Activated CD8-positive, alpha-beta T cell treated with anti-CD3 and anti-CD28 coated beads for 36 hours (primary cell): Measurements from ENCODE around the gene ANKUB1. TPM values are rescaled to one million over a fixed set of nuclear protein-coding genes. Genes with fewer than 3 reads are reported as not detected.

Experiments used
- ATAC-seq: fragments of 200-7000 bp; cut with Tn5 transposase; one replicate; pipeline ENCODE4 v1.10.0; 2021; ENCODE audit warnings: mild to moderate bottlenecking, moderate library complexity
- CTCF ChIA-PET: fragments of 350-600 bp; sonication (Branson Sonifier 250); formaldehyde crosslinking; loops from one replicate; lab custom pipeline; 2021; ENCODE audit warnings: antibody characterized with exemption; lab: Charles Lee
- POLR2A ChIA-PET: fragments of 350-600 bp; sonication (Branson Sonifier 250); formaldehyde crosslinking; loops from one replicate; lab custom pipeline; 2021; ENCODE audit warnings: antibody characterized with exemption; lab: Charles Lee
- DNase-seq: peaks from one replicate; pipeline ENCODE4 v3.0.0-alpha.2; 2020
- H3K27ac Mint-ChIP-seq: one replicate; pipeline ENCODE4 v1.8.0; 2021; ENCODE audit warnings: mild to moderate bottlenecking, mixed read lengths
- H3K27me3 Mint-ChIP-seq: one replicate; pipeline ENCODE4 v1.8.0; 2021; ENCODE audit warnings: mixed read lengths
- H3K36me3 Mint-ChIP-seq: one replicate; pipeline ENCODE4 v1.8.0; 2021; ENCODE audit warnings: low read depth, mixed read lengths
- H3K4me1 Mint-ChIP-seq: one replicate; pipeline ENCODE4 v1.8.0; 2021; ENCODE audit warnings: low read depth, mixed read lengths
- H3K4me3 Mint-ChIP-seq: one replicate; pipeline ENCODE4 v1.8.0; 2021; ENCODE audit warnings: mild to moderate bottlenecking, moderate library complexity, mixed read lengths
- H3K9me3 Mint-ChIP-seq: one replicate; pipeline ENCODE4 v1.8.0; 2021; ENCODE audit warnings: mixed read lengths
- CTCF ChIP-seq: fragments of 200-600 bp; IDR thresholded peaks from one replicate; pipeline ENCODE4 v1.8.0; 2022; ENCODE audit warnings: antibody characterized with exemption, mild to moderate bottlenecking
- intact Hi-C: fragments of 100-400 bp; cut with micrococcal nuclease; formaldehyde crosslinking; loops from one replicate; pipeline ENCODE4 v1.10.0; 2022
- total RNA-seq, 2 experiments: library from RNA; stranded (reverse); gene quantifications; one replicate each; pipeline ENCODE4 v1.2.3, GENCODE V29; 2021

The ANKUB1 gene
- total RNA-seq, 2 experiments from 2014 or later = not detected

DNA sequence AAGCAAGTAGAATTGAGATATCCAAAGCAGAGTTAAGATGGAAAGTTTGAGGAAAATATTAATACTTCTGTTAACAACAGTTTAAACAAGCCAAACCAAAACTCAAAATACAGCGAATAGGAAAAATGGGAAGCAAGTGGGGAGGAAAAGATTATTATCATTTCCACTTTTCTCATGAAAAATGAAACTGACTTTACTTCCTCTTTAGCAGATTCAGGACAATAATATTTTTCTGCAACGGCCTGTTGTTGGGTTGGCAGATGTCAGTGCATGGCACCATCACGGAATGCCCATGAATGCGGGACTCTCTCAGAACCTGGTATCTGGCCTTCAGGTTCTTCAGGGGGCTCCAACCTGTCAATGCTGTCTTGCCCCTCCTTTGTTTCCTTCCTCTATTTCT, 11.1 kb downstream of the ANKUB1 start:
- no peak for TF ChIP-seq CTCF
- Mint-ChIP-seq H3K27me3 (peaks cover 5% of the 10 kb centered on the region), H3K36me3 (no peaks in the 10 kb centered on the region), H3K4me1 (no peaks in the 10 kb centered on the region), H3K27ac (no peak overlapping the region), H3K4me3 (no peak overlapping the region), H3K9me3 (no peaks in the 10 kb centered on the region)
- POLR2A ChIA-PET = no interaction called here
- intact Hi-C loops = no loop called here
- CTCF ChIA-PET = interaction anchor here (3.3 kb wide), 1 partner anchor 10 kb away, joined by 19 read pairs; no protein-coding TSS in a partner anchor
- ATAC-seq = no peak
- DNase-seq = no peak

DNA sequence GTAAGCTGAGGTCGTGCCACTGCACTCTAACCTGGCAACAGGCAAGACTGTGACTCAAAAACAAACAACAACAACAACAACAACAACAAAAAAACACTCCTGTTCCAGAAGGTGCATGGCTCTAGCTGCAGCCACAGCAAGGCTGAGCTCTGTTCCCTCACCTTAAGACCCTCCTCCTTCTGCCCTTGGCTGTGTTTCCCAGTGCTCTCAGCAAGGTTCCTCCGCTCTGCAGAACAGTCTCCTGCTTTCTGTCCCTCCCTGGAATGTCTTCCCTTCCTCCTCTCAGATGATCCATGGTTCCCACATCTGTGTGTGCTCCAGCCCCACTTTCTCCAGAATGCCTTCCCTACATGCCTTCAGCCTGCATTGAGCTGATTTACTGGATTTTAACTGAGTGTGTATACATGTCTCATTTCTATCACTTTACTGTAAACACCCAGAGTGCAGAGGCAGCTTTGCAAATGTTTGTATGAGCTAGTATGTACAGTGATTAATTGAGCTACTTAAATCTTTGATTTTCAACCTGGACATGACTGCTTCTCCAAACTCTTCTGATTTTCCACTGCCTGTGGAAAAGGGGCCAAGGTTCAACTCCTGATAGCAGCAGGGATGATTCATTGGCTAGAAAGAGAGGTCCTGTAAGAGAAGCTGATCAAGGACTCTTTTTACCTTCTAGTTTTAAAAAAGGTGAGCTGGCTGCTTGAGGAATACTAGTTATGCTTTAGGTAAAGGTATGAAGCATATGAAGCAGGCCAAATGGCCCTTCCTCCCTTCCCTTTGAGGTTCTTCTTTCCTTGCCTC, 14.7 kb downstream of the ANKUB1 start:
- Mint-ChIP-seq H3K4me3 (no peak overlapping the region), H3K27me3 (peaks cover 4% of the 10 kb centered on the region), H3K36me3 (no peaks in the 10 kb centered on the region), H3K27ac (no peak overlapping the region), H3K4me1 (no peaks in the 10 kb centered on the region), H3K9me3 (no peaks in the 10 kb centered on the region)
- intact Hi-C loops = loop anchor here (10.0 kb wide), 1 partner anchor 213 kb away; no protein-coding TSS in a partner anchor
- ATAC-seq = no peak
- ChIA-PET CTCF (interaction anchor here (0.8 to 2.0 kb wide), 5 partner anchors 8 to 267 kb away, joined by 3 to 5 read pairs (median 3); no protein-coding TSS in a partner anchor), POLR2A (interaction anchor here (0.5 kb wide), 1 partner anchor 364 kb away, joined by 3 read pairs; no protein-coding TSS in a partner anchor)
- TF ChIP-seq CTCF = no peak
- DNase-seq = no peak

DNA sequence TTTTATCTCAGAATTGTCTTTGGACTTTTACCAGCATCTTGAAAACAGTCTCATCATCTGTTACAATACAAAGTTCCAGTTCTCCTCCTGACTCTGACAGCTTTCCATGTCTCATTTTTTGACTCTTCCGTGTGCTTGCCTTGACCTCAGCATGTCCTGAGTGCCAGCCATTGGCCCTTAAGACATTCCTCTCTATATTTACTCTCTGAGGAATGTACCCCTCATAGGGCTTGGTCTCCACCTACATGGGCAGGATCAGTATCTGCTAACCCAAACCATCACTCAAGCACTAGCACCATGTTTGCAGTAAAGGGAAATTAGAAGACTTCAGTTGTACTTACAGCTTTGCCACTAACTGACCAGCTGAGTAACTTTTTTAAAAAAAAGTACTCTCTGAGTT, 16.2 kb downstream of the ANKUB1 start:
- TF ChIP-seq CTCF = no peak
- no peak for DNase-seq
- ATAC-seq = no peak
- Mint-ChIP-seq H3K27me3 (peaks cover 9% of the 10 kb centered on the region), H3K9me3 (no peaks in the 10 kb centered on the region), H3K4me1 (no peaks in the 10 kb centered on the region), H3K27ac (no peak overlapping the region), H3K36me3 (no peaks in the 10 kb centered on the region), H3K4me3 (no peak overlapping the region)
- intact Hi-C loops = loop anchor here (10.0 kb wide), 1 partner anchor 211 kb away; no protein-coding TSS in a partner anchor
- CTCF ChIA-PET = interaction anchor here (0.9 to 2.0 kb wide), 3 partner anchors 9 to 265 kb away, joined by 3 to 5 read pairs (median 3); no protein-coding TSS in a partner anchor
- POLR2A ChIA-PET = no interaction called here

DNA sequence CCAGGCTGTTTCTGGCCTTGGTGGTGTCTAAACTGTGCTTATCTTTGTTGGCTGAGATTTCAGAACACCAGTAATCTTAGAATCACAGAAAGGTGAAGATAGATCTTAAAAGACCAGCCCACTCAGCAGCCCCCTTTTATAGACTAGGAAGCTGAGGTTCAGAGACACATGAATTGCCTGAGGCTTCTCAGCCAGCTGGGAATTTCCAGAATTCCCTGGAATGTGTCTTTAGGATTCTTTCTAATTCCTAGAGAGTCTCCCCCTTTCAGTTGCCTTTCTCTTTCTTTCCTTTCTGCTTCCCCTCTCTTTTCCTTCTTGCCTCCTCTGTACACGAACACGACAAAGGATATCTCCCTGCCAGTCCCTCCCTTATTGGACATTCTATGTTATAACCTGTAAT, 19.5 kb downstream of the ANKUB1 start:
- no peak for DNase-seq
- TF ChIP-seq CTCF = no peak
- no peaks in the 10 kb centered on the region for H3K9me3 Mint-ChIP-seq
- POLR2A ChIA-PET = no interaction called here
- ATAC-seq = no peak
- H3K4me3 Mint-ChIP-seq = no peak overlapping the region
- H3K36me3 Mint-ChIP-seq = no peaks in the 10 kb centered on the region
- H3K27ac Mint-ChIP-seq = no peak overlapping the region
- intact Hi-C loops = loop anchor here (10.0 kb wide), 1 partner anchor 208 kb away; no protein-coding TSS in a partner anchor
- no peaks in the 10 kb centered on the region for H3K4me1 Mint-ChIP-seq
- peaks cover 11% of the 10 kb centered on the region for H3K27me3 Mint-ChIP-seq
- CTCF ChIA-PET = interaction anchor here (0.8 to 6.0 kb wide), 17 partner anchors 10 to 378 kb away, joined by 3 to 53 read pairs (median 5); partner anchors contain the start of gene COMMD2
